ENCODE data around the gene KCNJ8. TPM values are rescaled to one million over a fixed set of nuclear protein-coding genes. Genes with fewer than 3 reads are reported as not detected.

KCNJ8 gene
- total RNA-seq, 4 donors from 2014 or later, result 3.0 to 22.1 (median 3.6) TPM

DNA sequence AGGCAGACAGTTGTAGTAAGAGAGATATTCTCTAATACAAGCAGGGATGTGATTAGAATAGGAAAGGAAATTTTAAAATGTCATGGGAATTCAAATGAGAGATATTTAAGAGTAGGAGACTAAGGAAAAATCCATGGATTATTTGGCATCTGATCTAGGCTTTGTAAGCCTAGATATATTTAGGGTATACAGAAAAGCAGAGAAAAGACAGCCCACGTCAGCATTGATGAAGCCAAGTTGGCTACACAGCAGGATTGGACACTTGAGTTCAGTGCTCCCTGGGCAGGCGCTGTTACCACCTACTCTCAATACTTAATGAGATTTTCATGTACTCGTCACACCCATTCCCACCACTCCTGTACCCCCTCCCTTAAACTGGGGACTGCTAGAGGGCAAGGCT, 1.7 kb upstream of the KCNJ8 start:
- no peak overlapping the region for H3K4me3 ChIP-seq
- peaks cover 0 to 15% (median 5%) of the 10 kb centered on the region in 4 donors for H3K4me1 ChIP-seq
- TF ChIP-seq, protein P1, sequence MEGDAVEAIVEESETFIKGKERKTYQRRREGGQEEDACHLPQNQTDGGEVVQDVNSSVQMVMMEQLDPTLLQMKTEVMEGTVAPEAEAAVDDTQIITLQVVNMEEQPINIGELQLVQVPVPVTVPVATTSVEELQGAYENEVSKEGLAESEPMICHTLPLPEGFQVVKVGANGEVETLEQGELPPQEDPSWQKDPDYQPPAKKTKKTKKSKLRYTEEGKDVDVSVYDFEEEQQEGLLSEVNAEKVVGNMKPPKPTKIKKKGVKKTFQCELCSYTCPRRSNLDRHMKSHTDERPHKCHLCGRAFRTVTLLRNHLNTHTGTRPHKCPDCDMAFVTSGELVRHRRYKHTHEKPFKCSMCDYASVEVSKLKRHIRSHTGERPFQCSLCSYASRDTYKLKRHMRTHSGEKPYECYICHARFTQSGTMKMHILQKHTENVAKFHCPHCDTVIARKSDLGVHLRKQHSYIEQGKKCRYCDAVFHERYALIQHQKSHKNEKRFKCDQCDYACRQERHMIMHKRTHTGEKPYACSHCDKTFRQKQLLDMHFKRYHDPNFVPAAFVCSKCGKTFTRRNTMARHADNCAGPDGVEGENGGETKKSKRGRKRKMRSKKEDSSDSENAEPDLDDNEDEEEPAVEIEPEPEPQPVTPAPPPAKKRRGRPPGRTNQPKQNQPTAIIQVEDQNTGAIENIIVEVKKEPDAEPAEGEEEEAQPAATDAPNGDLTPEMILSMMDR (IDR thresholded peaks at IDR 0.05), result no peak
- TF ChIP-seq EP300 (IDR thresholded peaks at IDR 0.05; ENCODE audit: low read depth), result no peak
- TF ChIP-seq POLR2A (IDR thresholded peaks at IDR 0.05), result no peak
- intact Hi-C loops (cut with DNase I; ENCODE audit: low total_unique reads) (loop anchor here (10.0 kb wide), 2 partner anchors 61 to 119 kb away; no protein-coding TSS in a partner anchor), in situ Hi-C loops (cut with MboI; ENCODE audit: low pct_ligation_motif_present in 1 of 4, low pct_unique_long_range_greater_than_20kb in 1 of 4, low sequenced_read_pairs in 3 of 4) (no loop called here)
- H3K27ac ChIP-seq, result peak overlapping the region; percentile 76 to 89 (median 84)
- H3K9me3 ChIP-seq, result no peaks in the 10 kb centered on the region
- H3K36me3 ChIP-seq, result no peaks in the 10 kb centered on the region
- DNase-seq, result no peak
- H3K27me3 ChIP-seq, result peaks cover 12% of the 10 kb centered on the region
- WGBS, 2 donors (ENCODE audit: low coverage in 1 of 2), result 40 to 86% methylated on average over 1 to 3 of the region's 3 CpGs

DNA sequence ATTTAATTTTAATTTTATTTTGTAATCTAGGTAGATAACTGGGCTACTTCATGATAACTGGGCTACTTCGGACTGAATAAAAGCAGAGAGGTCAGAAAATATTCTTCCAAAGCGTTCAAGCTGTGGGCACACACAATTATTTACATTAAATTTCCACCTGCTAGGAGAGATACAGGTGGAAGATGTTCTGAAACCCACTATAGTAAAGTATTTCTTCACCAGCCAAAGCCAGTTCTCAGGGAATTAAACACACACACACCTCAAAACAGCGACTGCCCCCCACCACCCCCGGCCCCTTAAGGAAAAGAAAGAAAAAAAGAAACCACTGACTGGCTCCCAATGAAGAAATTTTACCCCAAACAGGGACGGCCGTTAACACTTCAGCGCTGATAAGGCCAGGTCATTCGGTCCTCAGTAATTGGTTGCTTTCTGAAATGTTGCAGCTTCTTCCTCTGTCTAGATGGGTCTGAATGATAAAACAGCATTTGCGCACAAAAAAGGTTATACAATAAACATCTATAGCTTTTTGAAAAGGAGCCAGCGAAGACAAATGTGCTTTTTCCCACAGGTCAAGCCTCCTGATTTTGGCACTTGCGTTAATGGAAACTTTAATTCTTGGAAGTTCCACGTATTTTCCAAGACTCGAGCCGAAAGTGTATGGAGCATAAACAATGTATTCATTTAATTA, 771 bp upstream of the KCNJ8 start:
- no peaks in the 10 kb centered on the region for H3K36me3 ChIP-seq
- H3K27ac ChIP-seq, result peak overlapping the region; percentile 76 to 89 (median 84)
- no peaks in the 10 kb centered on the region for H3K9me3 ChIP-seq
- no peak for TF ChIP-seq EP300 (IDR thresholded peaks at IDR 0.05; ENCODE audit: low read depth)
- TF ChIP-seq, protein P1 (IDR thresholded peaks at IDR 0.05), result no peak
- TF ChIP-seq POLR2AphosphoS5 (IDR thresholded peaks at IDR 0.05), result peak in 1 of 3 donors; percentile 26
- no peak for TF ChIP-seq POLR2A (IDR thresholded peaks at IDR 0.05)
- H3K4me1 ChIP-seq, result peaks cover 0 to 15% (median 5%) of the 10 kb centered on the region in 4 donors
- peaks cover 12% of the 10 kb centered on the region for H3K27me3 ChIP-seq
- in situ Hi-C loops (cut with MboI; ENCODE audit: low pct_ligation_motif_present in 1 of 4, low pct_unique_long_range_greater_than_20kb in 1 of 4, low sequenced_read_pairs in 3 of 4), result no loop called here
- peak overlapping the region; percentile 38 to 55 (median 47) for H3K4me3 ChIP-seq
- DNase-seq, result no peak
- 33 to 35% methylated on average over 12 to 14 of the region's 14 CpGs for WGBS, 2 donors (ENCODE audit: low coverage in 1 of 2)
- intact Hi-C loops (cut with DNase I; ENCODE audit: low total_unique reads), result loop anchor here (10.0 kb wide), 2 partner anchors 60 to 120 kb away; no protein-coding TSS in a partner anchor

DNA sequence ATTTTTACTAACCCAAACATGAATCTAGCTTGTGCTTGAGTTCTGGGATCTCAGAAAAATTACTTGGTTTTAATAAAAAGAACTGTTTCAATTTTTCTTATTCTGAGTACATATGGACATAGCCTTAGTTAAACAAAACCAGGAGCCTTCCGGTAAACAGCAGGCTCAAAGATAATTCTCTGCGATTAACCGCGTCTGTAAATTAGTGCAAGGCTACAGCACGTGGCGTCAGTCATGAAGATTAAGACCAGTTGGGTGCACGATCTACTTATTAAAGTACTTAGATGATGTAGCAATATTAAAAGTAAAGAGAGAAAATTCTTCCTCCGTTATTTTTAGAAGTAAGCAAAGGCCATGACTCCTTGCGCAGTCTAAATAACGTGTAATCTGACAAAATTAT, 700 bp downstream of the KCNJ8 start:
- WGBS, 2 donors (ENCODE audit: low coverage in 1 of 2), result 34 to 51% methylated on average over 8 to 10 of the region's 10 CpGs
- intact Hi-C loops (cut with DNase I; ENCODE audit: low total_unique reads), result loop anchor here (2.0 to 10.0 kb wide), 3 partner anchors 59 to 167 kb away; partner anchors contain the start of gene ABCC9
- H3K4me3 ChIP-seq, result peak overlapping the region in 3 of 4 donors; percentile 38 to 51 (median 43)
- no peak for TF ChIP-seq POLR2AphosphoS5 (IDR thresholded peaks at IDR 0.05)
- no peak for TF ChIP-seq POLR2A (IDR thresholded peaks at IDR 0.05)
- TF ChIP-seq EP300 (IDR thresholded peaks at IDR 0.05; ENCODE audit: low read depth), result no peak
- TF ChIP-seq, protein P1 (IDR thresholded peaks at IDR 0.05), result no peak
- in situ Hi-C loops (cut with MboI; ENCODE audit: low pct_ligation_motif_present in 1 of 4, low pct_unique_long_range_greater_than_20kb in 1 of 4, low sequenced_read_pairs in 3 of 4), result no loop called here
- no peak for DNase-seq
- no peaks in the 10 kb centered on the region for H3K36me3 ChIP-seq
- H3K9me3 ChIP-seq, result no peaks in the 10 kb centered on the region
- H3K4me1 ChIP-seq, result peaks cover 0 to 15% (median 5%) of the 10 kb centered on the region in 4 donors
- H3K27me3 ChIP-seq, result peaks cover 12% of the 10 kb centered on the region
- peak overlapping the region; percentile 76 to 89 (median 84) for H3K27ac ChIP-seq

DNA sequence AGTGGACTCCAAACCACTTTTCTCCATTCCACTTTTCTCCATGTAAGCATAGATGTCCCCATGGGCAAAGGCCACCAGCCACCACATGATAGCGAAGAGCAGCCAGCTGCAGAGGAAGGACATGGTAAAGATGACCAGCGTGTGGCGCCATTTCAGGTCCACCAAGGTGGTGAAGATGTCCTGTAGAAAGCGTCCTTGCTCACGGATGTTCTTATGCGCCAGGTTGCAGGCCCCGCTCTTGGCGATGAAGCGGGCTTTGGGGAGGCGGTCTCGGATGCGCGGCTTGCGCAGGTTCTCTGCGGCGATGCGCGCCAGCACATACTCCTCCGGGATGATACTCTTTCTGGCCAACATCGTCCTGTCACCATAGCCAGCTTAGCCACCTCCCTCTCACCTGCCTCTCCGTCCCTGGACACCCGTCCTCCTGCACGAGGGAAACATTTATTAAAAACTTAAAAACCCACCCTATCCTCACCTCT, 1.2 kb downstream of the KCNJ8 start:
- 58 to 66% methylated on average over 13 to 23 of the region's 23 CpGs for WGBS, 2 donors (ENCODE audit: low coverage in 1 of 2)
- Histone ChIP-seq H3K36me3 (no peaks in the 10 kb centered on the region), H3K9me3 (no peaks in the 10 kb centered on the region), H3K27ac (peak overlapping the region; percentile 76 to 89 (median 84)), H3K4me3 (peak overlapping the region in 3 of 4 donors; percentile 38 to 51 (median 43)), H3K4me1 (peaks cover 0 to 15% (median 5%) of the 10 kb centered on the region in 4 donors), H3K27me3 (peaks cover 12% of the 10 kb centered on the region)
- no peak for TF ChIP-seq EP300 (IDR thresholded peaks at IDR 0.05; ENCODE audit: low read depth)
- TF ChIP-seq, protein P1 (IDR thresholded peaks at IDR 0.05), result peak in 4 of 5 experiments; percentile 8 to 26 (median 12)
- intact Hi-C loops (cut with DNase I; ENCODE audit: low total_unique reads) (loop anchor here (2.0 to 10.0 kb wide), 3 partner anchors 59 to 167 kb away; partner anchors contain the start of gene ABCC9), in situ Hi-C loops (cut with MboI; ENCODE audit: low pct_ligation_motif_present in 1 of 4, low pct_unique_long_range_greater_than_20kb in 1 of 4, low sequenced_read_pairs in 3 of 4) (no loop called here)
- DNase-seq, result peak; percentile 34

Data from transverse colon (tissue), 4 donors.